ENCODE data around the gene STIM1.

The STIM1 gene

GRCh38 chr11:4074266-4074665 is 218.8 kb downstream of the STIM1 start:
- no peaks in the 10 kb centered on the region for H3K27me3 ChIP-seq (ENCODE audit: low read length)
- 0 out of 2 replicates have a peak, but pooled peaks cover 4% of the 10 kb centered on the region for H3F3A ChIP-seq (ENCODE audit: insufficient read depth)
- no peaks in the 10 kb centered on the region for H3K9me3 ChIP-seq (ENCODE audit: insufficient read depth, low read length)
- H3K4me3 ChIP-seq (ENCODE audit: insufficient read depth, low read length, poor library complexity, severe bottlenecking), result no peak overlapping the region
- H2AFZ ChIP-seq (ENCODE audit: low read depth, low read length, severe bottlenecking), result no peak overlapping the region
- TF ChIP-seq EZH2phosphoT487 (conservative IDR thresholded peaks at IDR 0.05; ENCODE audit: low read length) (no peak), CTCF (IDR thresholded peaks at IDR 0.05; ENCODE audit: insufficient read depth, low read length, poor library complexity, severe bottlenecking) (no peak)
- H3K4me2 ChIP-seq (ENCODE audit: low read depth, low read length, poor library complexity, severe bottlenecking), result no peak overlapping the region
- H3K36me3 ChIP-seq (ENCODE audit: low read length), result 0 out of 2 replicates have a peak, but pooled peaks cover 3% of the 10 kb centered on the region
- no peak overlapping the region for H3K27ac ChIP-seq (ENCODE audit: low read depth, low read length)
- no peaks in the 10 kb centered on the region for H3K79me2 ChIP-seq (ENCODE audit: insufficient read depth, low read length)
- H3K9ac ChIP-seq (ENCODE audit: low read length), result no peak overlapping the region
- H4K20me1 ChIP-seq (ENCODE audit: low read depth, low read length), result no peaks in the 10 kb centered on the region
- no peaks in the 10 kb centered on the region for H3K9me2 ChIP-seq (replicated peaks; ENCODE audit: insufficient read depth, low read length)

GRCh38 chr11:4076774-4077173 is 221.3 kb downstream of the STIM1 start:
- H3K9ac ChIP-seq (ENCODE audit: low read length), result no peak overlapping the region
- no peaks in the 10 kb centered on the region for H4K20me1 ChIP-seq (ENCODE audit: low read depth, low read length)
- H3K36me3 ChIP-seq (ENCODE audit: low read length), result 0 out of 2 replicates have a peak, but pooled peaks cover 3% of the 10 kb centered on the region
- no peak overlapping the region for H3K4me2 ChIP-seq (ENCODE audit: low read depth, low read length, poor library complexity, severe bottlenecking)
- 0 out of 2 replicates have a peak, but pooled peaks cover 4% of the 10 kb centered on the region for H3F3A ChIP-seq (ENCODE audit: insufficient read depth)
- no peak overlapping the region for H2AFZ ChIP-seq (ENCODE audit: low read depth, low read length, severe bottlenecking)
- no peak for TF ChIP-seq CTCF (IDR thresholded peaks at IDR 0.05; ENCODE audit: insufficient read depth, low read length, poor library complexity, severe bottlenecking)
- TF ChIP-seq EZH2phosphoT487 (conservative IDR thresholded peaks at IDR 0.05; ENCODE audit: low read length), result no peak
- H3K27ac ChIP-seq (ENCODE audit: low read depth, low read length), result no peak overlapping the region
- no peaks in the 10 kb centered on the region for H3K9me3 ChIP-seq (ENCODE audit: insufficient read depth, low read length)
- H3K27me3 ChIP-seq (ENCODE audit: low read length), result no peaks in the 10 kb centered on the region
- H3K4me3 ChIP-seq (ENCODE audit: insufficient read depth, low read length, poor library complexity, severe bottlenecking), result no peak overlapping the region
- no peaks in the 10 kb centered on the region for H3K79me2 ChIP-seq (ENCODE audit: insufficient read depth, low read length)
- H3K9me2 ChIP-seq (replicated peaks; ENCODE audit: insufficient read depth, low read length), result no peaks in the 10 kb centered on the region

DNA sequence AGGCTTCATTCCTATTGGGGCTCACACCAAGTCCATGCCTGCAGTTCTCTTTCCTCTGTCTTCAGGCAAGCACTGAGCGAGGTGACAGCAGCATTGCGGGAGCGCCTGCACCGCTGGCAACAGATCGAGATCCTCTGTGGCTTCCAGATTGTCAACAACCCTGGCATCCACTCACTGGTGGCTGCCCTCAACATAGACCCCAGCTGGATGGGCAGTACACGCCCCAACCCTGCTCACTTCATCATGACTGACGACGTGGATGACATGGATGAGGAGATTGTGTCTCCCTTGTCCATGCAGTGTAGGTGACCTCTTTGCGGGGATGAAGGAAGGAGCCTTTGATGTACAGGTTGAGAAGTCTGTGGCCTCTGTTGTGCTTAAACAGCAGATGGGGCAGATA is 227.7 kb downstream of the STIM1 start:
- Histone ChIP-seq H3K4me3 (ENCODE audit: insufficient read depth, low read length, poor library complexity, severe bottlenecking) (no peak overlapping the region), H3K27ac (ENCODE audit: low read depth, low read length) (no peak overlapping the region), H4K20me1 (ENCODE audit: low read depth, low read length) (no peaks in the 10 kb centered on the region), H3K9ac (ENCODE audit: low read length) (no peak overlapping the region), H3K4me2 (ENCODE audit: low read depth, low read length, poor library complexity, severe bottlenecking) (no peak overlapping the region), H3K9me3 (ENCODE audit: insufficient read depth, low read length) (no peaks in the 10 kb centered on the region), H3K36me3 (ENCODE audit: low read length) (no peaks in the 10 kb centered on the region), H2AFZ (ENCODE audit: low read depth, low read length, severe bottlenecking) (no peak overlapping the region), H3K79me2 (ENCODE audit: insufficient read depth, low read length) (no peaks in the 10 kb centered on the region), H3K9me2 (replicated peaks; ENCODE audit: insufficient read depth, low read length) (no peaks in the 10 kb centered on the region), H3K27me3 (ENCODE audit: low read length) (no peaks in the 10 kb centered on the region), H3F3A (ENCODE audit: insufficient read depth) (no peaks in the 10 kb centered on the region)
- TF ChIP-seq CTCF (IDR thresholded peaks at IDR 0.05; ENCODE audit: insufficient read depth, low read length, poor library complexity, severe bottlenecking), result no peak
- TF ChIP-seq EZH2phosphoT487 (conservative IDR thresholded peaks at IDR 0.05; ENCODE audit: low read length), result no peak

Measured in SU-DHL-6 (cell line).